Hepatocyte (in vitro differentiated cells): ENCODE results near the gene FMN1. TPM values are rescaled to one million over a fixed set of nuclear protein-coding genes. Genes with fewer than 3 reads are reported as not detected.

Source experiments
- DNase-seq: peaks from one replicate; pipeline ENCODE4 v3.0.0-alpha.2; 2016; ENCODE audit warnings: low spot score
- H2AFZ ChIP-seq: fragments of 200-600 bp; sonication (generic); 2 replicates; pipeline ENCODE4 v1.6.0; 2016; ENCODE audit warnings: antibody characterized with exemption, mild to moderate bottlenecking
- H3K27ac ChIP-seq: fragments of 200-600 bp; sonication (generic); 2 replicates; pipeline ENCODE4 v1.5.1; 2016; ENCODE audit warnings: mild to moderate bottlenecking
- H3K27me3 ChIP-seq: fragments of 200-600 bp; sonication (generic); 2 replicates; pipeline ENCODE4 v1.6.1; 2016
- H3K36me3 ChIP-seq: fragments of 200-600 bp; sonication (generic); replicated peaks from 2 replicates; pipeline ENCODE4 v1.5.1; 2016; ENCODE audit warnings: low read depth; ENCODE audit not compliant: insufficient read depth
- H3K4me1 ChIP-seq: fragments of 200-600 bp; sonication (generic); 2 replicates; pipeline ENCODE4 v1.5.1; 2016; ENCODE audit warnings: mild to moderate bottlenecking, moderate library complexity; ENCODE audit not compliant: insufficient read depth
- H3K4me2 ChIP-seq: fragments of 200-600 bp; sonication (generic); 2 replicates; pipeline ENCODE4 v1.6.0; 2016
- H3K4me3 ChIP-seq: fragments of 200-600 bp; sonication (generic); 2 replicates; pipeline ENCODE4 v1.5.1; 2016; ENCODE audit warnings: mild to moderate bottlenecking
- H3K79me2 ChIP-seq: fragments of 200-600 bp; sonication (generic); 2 replicates; pipeline ENCODE4 v1.6.0; 2017; ENCODE audit warnings: mild to moderate bottlenecking
- H3K9me2 ChIP-seq: fragments of 200-600 bp; sonication (generic); replicated peaks from 2 replicates; pipeline ENCODE4 v1.6.0; 2017; ENCODE audit warnings: mild to moderate bottlenecking; ENCODE audit not compliant: insufficient read depth
- H3K9me3 ChIP-seq: fragments of 200-600 bp; sonication (generic); 2 replicates; pipeline ENCODE4 v1.5.1; 2016; ENCODE audit warnings: low read depth, mild to moderate bottlenecking
- H4K20me1 ChIP-seq: fragments of 200-600 bp; sonication (generic); 2 replicates; pipeline ENCODE4 v1.6.0; 2016; ENCODE audit warnings: mild to moderate bottlenecking; ENCODE audit not compliant: insufficient read depth, poor library complexity, severe bottlenecking
- EZH2 ChIP-seq: fragments of 200-600 bp; sonication (generic); IDR thresholded peaks from 2 replicates; pipeline ENCODE4 v1.6.1; 2016; ENCODE audit warnings: antibody characterized with exemption, mild to moderate bottlenecking, borderline replicate concordance
- EZH2phosphoT487 ChIP-seq: fragments of 200-600 bp; sonication (generic); IDR thresholded peaks from one replicate; pipeline ENCODE4 v1.6.1; 2018; ENCODE audit warnings: antibody characterized with exemption, mild to moderate bottlenecking, low read depth, moderate library complexity; ENCODE audit not compliant: unreplicated experiment, severe bottlenecking
- WGBS: methylation state at CpG from one replicate; pipeline ENCODE4 v1.1.6; 2016; ENCODE audit warnings: low lambda C conversion rate; ENCODE audit errors: missing lambda C conversion rate; 5-methylcytosine and 5-hydroxymethylcytosine counted together
- polyA plus RNA-seq: library from polyadenylated mRNA; unstranded; fragments of >200 nt; fragmentation: Nextera tagmentation; extraction: Ambion mirVana; gene quantifications from 2 replicates; pipeline ENCODE4 v1.2.1, GENCODE V29; 2016
- total RNA-seq: library from RNA; depleted of rRNA; stranded (reverse); fragments of >200 nt; gene quantifications from 2 replicates; pipeline ENCODE4 v1.2.3, GENCODE V29; 2014
- TF ChIP-seq, protein P1 (sequence below): fragments of 200-600 bp; sonication (generic); IDR thresholded peaks from 2 replicates; pipeline ENCODE4 v1.5.1; 2016; ENCODE audit warnings: antibody characterized with exemption, mild to moderate bottlenecking; ENCODE audit not compliant: poor library complexity

The FMN1 gene
- total and polyA plus RNA-seq, 2 experiments from 2014 or later: 0.07 to 0.70 TPM

GRCh38 chr15:33008284-33008995, 186.1 kb downstream of the FMN1 start:
- no peaks in the 10 kb centered on the region for H4K20me1 ChIP-seq
- H3K4me1 ChIP-seq: no peaks in the 10 kb centered on the region
- TF ChIP-seq EZH2phosphoT487: no peak
- TF ChIP-seq, protein P1, sequence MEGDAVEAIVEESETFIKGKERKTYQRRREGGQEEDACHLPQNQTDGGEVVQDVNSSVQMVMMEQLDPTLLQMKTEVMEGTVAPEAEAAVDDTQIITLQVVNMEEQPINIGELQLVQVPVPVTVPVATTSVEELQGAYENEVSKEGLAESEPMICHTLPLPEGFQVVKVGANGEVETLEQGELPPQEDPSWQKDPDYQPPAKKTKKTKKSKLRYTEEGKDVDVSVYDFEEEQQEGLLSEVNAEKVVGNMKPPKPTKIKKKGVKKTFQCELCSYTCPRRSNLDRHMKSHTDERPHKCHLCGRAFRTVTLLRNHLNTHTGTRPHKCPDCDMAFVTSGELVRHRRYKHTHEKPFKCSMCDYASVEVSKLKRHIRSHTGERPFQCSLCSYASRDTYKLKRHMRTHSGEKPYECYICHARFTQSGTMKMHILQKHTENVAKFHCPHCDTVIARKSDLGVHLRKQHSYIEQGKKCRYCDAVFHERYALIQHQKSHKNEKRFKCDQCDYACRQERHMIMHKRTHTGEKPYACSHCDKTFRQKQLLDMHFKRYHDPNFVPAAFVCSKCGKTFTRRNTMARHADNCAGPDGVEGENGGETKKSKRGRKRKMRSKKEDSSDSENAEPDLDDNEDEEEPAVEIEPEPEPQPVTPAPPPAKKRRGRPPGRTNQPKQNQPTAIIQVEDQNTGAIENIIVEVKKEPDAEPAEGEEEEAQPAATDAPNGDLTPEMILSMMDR: no peak
- no peak for TF ChIP-seq EZH2
- H2AFZ ChIP-seq: no peak overlapping the region
- no peaks in the 10 kb centered on the region for H3K79me2 ChIP-seq
- no peak overlapping the region for H3K27ac ChIP-seq
- H3K9me2 ChIP-seq: no peaks in the 10 kb centered on the region
- H3K36me3 ChIP-seq: no peaks in the 10 kb centered on the region
- no peaks in the 10 kb centered on the region for H3K9me3 ChIP-seq
- no peak overlapping the region for H3K4me3 ChIP-seq
- WGBS: 54% methylated on average over 3 of the region's 3 CpGs
- no peaks in the 10 kb centered on the region for H3K27me3 ChIP-seq
- H3K4me2 ChIP-seq: no peak overlapping the region
- no peak for DNase-seq

DNA sequence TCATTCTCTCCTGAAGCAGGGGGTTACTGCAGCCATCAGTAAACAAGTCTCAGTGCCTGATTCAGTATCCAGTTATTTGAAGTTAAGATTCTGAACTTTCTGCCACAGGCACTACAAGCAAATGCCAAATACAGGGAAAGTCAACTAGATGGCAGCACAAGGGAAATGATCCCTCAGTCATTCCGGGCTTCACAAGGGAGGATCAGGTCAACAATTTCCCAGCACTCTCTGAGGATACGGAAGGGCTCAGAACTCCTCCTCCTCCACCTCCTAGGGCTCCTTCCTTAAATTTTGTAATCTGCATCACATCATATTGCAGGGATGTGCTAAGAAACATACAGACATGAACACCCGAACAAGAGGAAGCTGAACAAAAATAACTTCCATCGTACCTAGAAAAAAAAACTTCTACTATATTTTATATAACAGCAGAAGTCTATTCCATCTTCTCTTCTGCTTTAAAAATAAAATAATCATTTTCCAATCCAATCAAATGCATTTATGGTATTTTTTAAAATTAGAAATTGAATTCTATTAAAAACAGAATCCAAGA, 187.1 kb downstream of the FMN1 start:
- Histone ChIP-seq H3K4me1 (no peaks in the 10 kb centered on the region), H3K79me2 (no peaks in the 10 kb centered on the region), H3K36me3 (no peaks in the 10 kb centered on the region), H3K27me3 (no peaks in the 10 kb centered on the region), H3K9me2 (no peaks in the 10 kb centered on the region), H2AFZ (no peak overlapping the region), H3K4me2 (no peak overlapping the region), H3K4me3 (no peak overlapping the region), H4K20me1 (no peaks in the 10 kb centered on the region), H3K9me3 (no peaks in the 10 kb centered on the region), H3K27ac (no peak overlapping the region)
- peak; percentile 16 for DNase-seq
- no peak for TF ChIP-seq EZH2
- TF ChIP-seq, protein P1: peak; percentile 26
- WGBS: 49% methylated on average over 4 of the region's 4 CpGs

GRCh38 chr15:33005582-33005981, 188.9 kb downstream of the FMN1 start:
- no peaks in the 10 kb centered on the region for H3K27me3 ChIP-seq
- no peak for DNase-seq
- H3K4me1 ChIP-seq: no peaks in the 10 kb centered on the region
- H3K4me2 ChIP-seq: no peak overlapping the region
- no peaks in the 10 kb centered on the region for H3K36me3 ChIP-seq
- H3K9me3 ChIP-seq: no peaks in the 10 kb centered on the region
- H3K79me2 ChIP-seq: no peaks in the 10 kb centered on the region
- no peak overlapping the region for H2AFZ ChIP-seq
- 82% methylated on average over 1 of the region's 1 CpG for WGBS
- no peaks in the 10 kb centered on the region for H4K20me1 ChIP-seq
- H3K4me3 ChIP-seq: no peak overlapping the region
- H3K27ac ChIP-seq: no peak overlapping the region
- no peaks in the 10 kb centered on the region for H3K9me2 ChIP-seq
- TF ChIP-seq EZH2phosphoT487 (no peak), EZH2 (no peak)
- TF ChIP-seq, protein P1: no peak
